Measurements from ENCODE around the gene PRR20B. TPM values are rescaled to one million over a fixed set of nuclear protein-coding genes. Genes with fewer than 3 reads are reported as not detected.

The PRR20B gene
- total RNA-seq, 6 donors from 2014 or later: not detected

DNA sequence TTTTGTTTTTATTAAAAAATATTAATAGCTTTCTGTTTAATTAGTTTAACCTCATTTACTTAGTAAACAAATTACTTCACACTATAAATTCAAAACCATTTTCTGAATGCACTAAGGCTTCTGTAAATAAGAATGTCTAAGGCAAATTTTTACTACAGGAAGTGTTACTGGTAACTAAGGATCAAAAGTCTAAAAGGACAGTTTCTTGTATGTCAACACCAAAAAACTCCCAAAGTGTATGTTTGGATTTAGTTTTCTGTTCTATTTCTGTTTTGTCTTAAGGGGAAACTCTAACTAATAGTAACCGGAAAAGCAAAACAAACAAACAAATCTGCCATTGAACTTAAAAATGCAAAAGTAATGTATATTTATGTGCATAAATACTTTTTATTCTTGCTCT is 44.4 kb downstream of the PRR20B start:
- no peaks in the 10 kb centered on the region for H3K36me3 ChIP-seq
- TF ChIP-seq POLR2AphosphoS5 (IDR thresholded peaks at IDR 0.05): no peak
- no peak for TF ChIP-seq EP300 (IDR thresholded peaks at IDR 0.05)
- TF ChIP-seq POLR2A (IDR thresholded peaks at IDR 0.05): no peak
- TF ChIP-seq, protein P1, sequence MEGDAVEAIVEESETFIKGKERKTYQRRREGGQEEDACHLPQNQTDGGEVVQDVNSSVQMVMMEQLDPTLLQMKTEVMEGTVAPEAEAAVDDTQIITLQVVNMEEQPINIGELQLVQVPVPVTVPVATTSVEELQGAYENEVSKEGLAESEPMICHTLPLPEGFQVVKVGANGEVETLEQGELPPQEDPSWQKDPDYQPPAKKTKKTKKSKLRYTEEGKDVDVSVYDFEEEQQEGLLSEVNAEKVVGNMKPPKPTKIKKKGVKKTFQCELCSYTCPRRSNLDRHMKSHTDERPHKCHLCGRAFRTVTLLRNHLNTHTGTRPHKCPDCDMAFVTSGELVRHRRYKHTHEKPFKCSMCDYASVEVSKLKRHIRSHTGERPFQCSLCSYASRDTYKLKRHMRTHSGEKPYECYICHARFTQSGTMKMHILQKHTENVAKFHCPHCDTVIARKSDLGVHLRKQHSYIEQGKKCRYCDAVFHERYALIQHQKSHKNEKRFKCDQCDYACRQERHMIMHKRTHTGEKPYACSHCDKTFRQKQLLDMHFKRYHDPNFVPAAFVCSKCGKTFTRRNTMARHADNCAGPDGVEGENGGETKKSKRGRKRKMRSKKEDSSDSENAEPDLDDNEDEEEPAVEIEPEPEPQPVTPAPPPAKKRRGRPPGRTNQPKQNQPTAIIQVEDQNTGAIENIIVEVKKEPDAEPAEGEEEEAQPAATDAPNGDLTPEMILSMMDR (IDR thresholded peaks at IDR 0.05): no peak
- WGBS, 2 donors: 71 to 81% methylated on average over 1 of the region's 1 CpG
- H3K27ac ChIP-seq: no peak overlapping the region
- DNase-seq (no peak), ATAC-seq (ENCODE audit: low FRiP score in 2 of 2) (no peak)
- no peaks in the 10 kb centered on the region for H3K27me3 ChIP-seq
- H3K9me3 ChIP-seq: no peaks in the 10 kb centered on the region
- H3K4me1 ChIP-seq: no peaks in the 10 kb centered on the region
- no peak overlapping the region for H3K4me3 ChIP-seq

Small RNAs within 50 kb of the gene (small RNA-seq; reads per million reads assigned to genes)
- 0 reads per million in 4 donors for gene PRR20FP

Other genes with a start within 250 kb of the PRR20B start
- gene PRR20A, start 6.6 kb upstream of the PRR20B start, total RNA-seq: not detected
- not detected for gene PRR20C, start 6.6 kb downstream of the PRR20B start, total RNA-seq
- not detected for gene PRR20D, start 13.1 kb downstream of the PRR20B start, total RNA-seq
- not detected for gene PRR20E, start 19.7 kb downstream of the PRR20B start, total RNA-seq